GM21367 (cell line): ENCODE measurements around the gene PIP4K2C.

Experiments
- ATAC-seq: cut with Tn5 transposase; IDR thresholded peaks from one replicate; pipeline ENCODE4 v1.9.1; 2021; ENCODE audit not compliant: unreplicated experiment

Gene PIP4K2C

DNA sequence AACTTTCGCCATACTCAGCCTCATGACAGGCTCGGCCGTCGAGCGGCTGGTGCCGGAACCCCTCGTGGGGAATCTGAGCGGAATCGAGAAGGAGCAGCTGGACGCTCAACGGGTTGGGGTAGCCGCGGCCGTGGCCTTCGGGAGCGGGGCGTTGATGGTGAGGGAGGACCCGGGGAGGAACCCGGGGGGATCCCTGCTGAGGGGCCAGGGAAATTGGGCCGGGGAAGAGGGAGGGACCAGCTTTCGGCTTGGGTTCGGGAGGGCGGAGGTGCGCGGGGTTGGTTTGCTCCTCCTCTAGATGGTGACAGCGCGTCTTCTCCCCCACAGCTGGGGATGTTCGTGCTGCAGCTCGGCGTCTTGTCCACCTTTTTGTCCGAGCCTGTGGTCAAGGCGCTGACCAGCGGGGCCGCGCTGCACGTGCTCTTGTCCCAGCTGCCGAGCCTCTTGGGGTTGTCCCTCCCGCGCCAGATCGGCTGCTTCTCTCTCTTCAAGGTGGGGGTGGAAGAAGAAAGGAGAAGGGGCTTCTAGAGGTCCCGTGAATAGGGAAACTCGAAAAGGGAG lies 30.0 kb downstream of the PIP4K2C start:
- ATAC-seq, result no peak

DNA sequence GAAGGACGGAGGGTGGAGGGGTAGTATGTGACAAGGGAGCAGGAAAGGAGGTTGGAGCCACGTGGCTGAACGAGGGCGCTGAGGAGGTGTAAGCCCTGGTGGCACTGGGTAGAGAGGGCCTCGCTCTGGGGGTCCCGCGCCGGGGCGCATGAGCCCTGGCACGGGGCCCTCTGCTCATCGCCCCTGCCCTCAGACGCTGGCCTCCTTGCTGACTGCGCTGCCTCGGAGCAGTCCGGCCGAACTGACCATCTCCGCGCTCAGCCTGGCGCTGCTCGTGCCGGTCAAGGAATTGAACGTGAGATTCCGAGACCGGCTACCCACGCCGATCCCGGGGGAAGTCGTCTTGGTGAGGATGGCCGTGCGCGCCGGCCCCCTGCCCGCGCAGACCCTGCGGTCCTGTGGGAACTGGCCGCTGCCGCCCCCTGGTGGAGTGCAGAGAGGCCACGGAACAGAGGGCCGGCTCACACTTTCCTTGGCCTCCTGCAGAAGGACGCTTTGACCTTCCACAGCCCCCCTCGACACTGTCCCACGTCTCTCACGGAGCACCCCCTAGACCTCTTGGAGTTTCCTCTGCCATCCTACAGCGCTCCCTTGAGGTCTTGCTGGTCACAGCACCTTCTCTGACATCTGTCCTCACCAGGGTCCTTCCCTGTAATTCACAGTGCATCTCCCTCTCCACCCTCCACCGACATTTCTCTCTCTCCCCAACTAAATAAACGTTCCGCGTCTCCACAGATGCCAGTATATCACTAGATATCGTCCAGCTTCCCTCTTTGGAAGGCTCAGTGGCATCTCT lies 30.7 kb downstream of the PIP4K2C start:
- no peak for ATAC-seq

DNA sequence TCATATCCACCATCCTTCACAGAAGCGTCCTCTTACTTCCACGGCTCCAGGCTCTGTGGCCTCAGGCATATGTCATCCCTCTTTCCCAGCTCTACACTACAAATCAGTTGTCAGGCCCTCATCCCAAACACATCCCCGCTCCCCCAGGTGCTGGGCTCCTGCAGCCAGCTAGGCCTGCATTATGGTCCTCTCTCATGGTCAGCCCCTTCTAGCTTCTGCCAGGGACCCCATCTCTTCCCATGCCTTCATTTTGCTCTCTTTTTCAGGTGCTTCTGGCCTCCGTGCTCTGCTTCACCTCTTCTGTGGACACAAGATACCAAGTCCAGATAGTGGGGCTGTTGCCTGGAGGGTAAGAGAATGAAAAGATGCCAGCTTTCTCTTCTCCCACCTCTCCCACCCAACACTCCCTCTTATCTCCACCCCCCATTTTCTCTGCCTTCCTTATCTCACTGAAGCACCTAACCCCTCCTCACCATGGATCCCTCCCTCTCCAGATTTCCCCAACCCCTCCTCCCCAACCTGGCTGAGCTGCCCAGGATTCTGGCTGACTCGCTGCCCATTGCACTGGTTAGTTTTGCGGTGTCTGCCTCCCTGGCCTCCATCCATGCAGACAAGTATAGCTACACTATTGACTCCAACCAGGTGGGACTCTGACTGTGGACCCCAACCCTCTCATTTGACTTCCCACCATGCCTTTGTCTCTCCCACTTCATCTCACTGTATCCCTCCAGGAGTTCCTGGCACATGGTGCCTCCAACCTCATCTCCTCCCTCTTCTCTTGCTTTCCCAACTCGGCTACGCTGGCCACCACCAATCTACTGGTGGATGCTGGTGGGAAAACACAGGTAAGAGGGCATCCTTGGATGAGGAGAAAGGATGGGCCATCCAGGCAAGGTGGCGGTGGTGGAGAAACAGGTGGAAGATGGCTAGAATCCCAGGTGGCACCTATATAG lies 31.6 kb downstream of the PIP4K2C start:
- ATAC-seq, result no peak

DNA sequence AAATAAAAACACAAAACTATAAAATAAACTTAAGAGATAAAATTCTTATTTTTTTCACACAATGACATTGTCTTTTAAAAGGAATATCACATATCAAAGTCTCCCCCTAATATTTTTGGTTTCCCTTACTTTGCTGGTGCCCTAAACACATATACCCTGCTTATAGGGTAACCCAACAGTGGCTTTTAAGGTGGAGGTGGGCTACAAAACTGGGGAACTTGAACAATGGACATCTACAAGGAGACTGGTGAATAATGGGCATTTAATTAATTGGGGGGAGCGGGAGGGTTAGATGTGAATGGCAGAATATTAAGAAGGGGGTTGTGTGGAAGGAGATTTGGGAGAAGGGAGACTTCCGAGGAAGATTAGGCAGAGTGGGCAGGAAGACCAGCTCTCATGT lies 32.4 kb downstream of the PIP4K2C start:
- ATAC-seq, result no peak

DNA sequence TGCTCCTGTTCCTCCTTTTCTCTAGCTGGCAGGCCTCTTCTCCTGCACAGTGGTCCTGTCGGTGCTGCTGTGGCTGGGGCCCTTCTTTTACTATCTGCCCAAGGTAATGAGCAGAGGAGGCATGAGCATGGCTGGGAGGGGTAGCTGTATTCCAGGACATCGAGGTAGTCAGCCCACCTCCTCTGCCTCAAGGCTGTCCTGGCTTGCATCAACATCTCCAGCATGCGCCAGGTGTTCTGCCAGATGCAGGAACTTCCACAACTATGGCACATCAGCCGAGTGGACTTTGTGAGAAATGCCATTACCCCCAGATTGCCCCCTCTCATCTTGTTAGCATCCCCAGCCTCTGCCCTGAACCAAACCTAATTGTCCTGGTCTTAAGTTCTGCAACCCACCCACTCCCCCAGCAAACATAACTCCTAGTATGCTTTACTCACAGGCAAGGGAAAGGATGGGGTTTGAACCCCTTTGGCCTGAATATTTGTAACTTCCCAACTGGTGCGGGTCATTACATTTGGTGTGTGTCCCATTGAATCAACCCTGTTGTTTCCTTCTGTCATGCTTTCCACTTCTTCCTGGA lies 32.9 kb downstream of the PIP4K2C start:
- ATAC-seq, result no peak

DNA sequence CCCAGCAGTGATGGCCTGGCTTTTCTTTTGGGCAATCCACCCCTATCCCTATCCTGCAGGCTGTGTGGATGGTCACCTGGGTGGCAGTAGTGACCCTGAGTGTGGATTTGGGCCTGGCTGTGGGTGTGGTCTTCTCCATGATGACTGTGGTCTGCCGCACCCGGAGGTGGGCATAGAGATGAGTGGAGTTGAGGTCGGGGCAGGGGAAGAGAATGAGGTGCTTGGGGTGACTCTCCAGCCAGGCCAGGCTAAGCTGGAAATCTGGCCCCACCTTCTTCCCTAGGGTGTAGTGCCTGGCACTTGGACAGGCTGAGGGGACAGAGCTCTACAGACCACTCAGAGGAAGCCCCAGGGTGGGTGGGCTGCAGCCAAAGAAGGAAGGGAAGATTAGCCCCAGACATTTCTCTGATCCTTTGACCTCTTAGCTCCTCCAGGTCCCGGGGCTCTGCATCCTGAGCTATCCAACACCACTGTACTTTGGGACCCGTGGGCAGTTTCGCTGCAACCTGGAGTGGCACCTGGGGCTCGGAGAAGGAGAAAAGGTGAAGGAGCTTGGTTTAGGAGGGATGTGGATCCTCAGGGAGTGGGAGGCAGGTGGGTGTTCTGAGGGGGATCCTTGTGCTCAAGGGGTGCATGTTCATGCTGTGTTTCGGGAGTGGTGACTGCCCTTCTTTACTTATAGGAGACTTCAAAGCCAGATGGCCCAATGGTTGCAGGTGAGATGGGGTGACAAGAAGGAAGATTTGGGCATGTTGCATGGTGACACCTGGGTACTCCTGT lies 33.6 kb downstream of the PIP4K2C start:
- no peak for ATAC-seq

DNA sequence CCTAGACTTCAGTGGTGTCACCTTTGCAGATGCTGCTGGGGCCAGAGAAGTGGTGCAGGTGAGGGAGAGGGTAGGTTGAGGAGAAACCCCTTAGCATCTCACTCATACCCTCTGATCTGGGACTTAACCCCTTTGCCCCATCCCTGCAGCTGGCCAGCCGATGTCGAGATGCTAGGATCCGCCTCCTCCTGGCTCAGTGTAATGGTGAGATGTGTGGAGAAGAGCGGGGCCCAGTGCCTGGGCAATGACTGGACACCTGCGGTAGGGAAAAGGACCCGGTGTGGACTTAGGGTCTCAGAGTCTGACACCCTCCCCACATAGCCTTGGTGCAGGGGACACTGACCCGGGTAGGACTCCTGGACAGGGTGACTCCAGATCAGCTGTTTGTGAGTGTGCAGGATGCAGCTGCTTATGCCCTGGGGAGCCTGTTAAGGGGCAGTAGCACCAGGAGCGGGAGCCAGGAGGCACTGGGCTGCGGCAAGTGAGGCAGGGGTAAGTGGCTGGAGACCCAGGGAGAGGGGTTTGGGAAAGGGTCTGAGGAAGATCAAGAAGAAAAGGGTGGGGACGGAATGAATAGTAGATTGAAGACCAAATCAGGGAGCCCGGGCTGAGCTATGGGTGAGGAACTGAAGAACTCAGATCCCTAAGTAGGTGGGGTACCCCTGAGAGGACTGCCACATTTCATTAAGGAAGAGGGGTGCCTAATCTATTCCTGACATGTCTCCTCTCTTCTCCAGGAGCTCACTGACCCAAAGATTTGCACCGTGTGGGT lies 34.5 kb downstream of the PIP4K2C start:
- no peak for ATAC-seq

DNA sequence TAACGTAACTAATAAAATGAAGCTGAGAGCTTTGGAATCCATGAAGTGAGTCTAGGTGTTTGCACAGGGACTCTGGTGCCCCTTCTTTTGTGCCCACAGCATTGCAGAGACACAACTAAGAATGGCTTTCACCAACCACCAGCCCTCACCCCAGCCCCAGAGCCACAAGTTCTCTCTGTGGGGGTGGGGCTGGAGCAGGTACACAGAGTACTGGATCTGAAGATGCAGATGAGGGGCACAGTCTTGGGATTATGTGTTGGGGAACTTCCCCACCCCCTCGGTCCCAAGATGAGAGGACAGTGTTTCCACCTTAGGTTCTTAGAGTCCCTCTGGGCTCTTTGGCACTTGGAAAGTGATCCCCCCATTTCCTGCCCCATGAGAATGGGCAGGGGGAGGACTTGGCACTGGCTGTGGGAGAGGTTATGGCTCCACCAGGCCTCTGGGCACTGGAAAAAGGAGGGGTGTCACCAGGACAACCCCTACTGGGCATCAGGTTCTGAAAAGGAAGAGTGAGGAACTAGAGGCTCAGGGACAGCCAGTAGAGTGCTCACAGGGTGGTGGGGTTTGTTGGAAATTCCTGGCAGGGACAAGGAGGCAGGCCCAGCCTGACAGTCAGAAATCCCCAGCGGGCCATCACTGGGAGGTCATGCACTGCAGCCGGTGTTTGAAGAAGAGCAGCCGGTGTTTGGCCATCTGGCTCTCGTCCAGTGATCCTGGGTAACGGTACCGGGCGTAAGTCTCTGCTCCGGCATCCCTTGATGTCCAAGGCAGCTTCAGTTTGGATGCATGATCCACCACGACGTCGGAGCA lies 35.3 kb downstream of the PIP4K2C start:
- ATAC-seq, result no peak

DNA sequence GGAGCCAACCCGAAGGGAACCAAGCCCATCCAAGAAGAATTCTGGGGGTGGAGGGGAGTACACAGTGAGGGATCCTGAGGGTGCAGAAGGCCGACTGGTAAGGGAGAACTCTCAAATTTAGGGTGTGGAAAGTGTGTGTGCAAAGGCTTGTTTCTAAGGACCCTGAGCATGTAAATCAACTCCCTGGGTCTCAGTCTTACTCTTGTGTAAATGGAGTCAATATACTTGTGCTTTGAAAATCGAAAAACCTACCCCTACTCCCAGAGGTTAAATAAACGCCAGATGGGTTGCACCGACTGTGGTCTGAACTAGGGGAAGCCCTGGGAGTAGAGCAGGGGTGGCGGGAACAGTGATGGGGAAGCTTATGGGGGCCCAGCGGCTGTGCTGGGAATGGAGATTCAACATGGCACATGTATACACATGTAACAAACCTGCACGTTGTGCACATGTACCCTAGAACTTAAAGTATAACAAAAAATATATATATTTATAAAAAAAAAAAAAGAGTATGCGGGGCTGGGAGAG lies 36.0 kb downstream of the PIP4K2C start:
- ATAC-seq, result no peak

DNA sequence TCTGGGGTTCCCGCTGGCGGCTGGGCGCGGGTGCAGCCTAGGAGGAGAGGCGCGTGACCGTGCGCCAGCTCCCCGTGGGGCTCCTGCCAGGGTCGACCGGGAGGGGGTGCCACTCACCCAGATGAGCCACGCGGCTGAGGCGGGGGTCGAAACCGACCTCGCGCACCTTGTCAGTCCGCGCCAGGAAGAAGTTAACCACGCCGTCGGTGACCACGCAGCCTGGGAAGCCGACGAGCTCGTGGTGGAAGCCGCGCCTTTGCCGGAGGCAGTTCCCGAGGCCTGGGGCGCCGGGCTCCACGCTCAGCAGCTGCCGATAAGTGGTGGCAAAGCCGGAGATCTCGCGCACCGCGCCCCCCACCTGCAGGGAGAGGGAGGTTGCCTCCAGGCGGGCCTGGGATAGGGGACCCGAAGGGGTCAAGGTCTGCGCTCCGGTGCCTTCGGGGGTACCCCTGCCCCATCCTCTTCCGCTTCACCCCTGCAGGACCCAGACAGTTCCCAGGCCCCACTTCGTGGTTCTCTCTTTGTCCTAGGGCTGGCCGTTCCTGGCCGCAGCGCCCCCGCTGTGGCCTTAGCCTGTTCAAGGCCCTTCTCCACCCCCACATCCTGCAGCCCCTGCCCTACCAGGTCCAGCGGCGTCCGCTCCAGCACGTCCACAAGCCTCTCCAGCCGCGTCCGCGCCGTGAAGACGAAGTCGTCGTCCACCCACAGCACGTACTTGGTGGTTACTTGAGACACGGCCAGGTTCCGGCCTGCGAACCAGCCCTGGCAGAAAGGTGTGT lies 36.7 kb downstream of the PIP4K2C start:
- no peak for ATAC-seq

DNA sequence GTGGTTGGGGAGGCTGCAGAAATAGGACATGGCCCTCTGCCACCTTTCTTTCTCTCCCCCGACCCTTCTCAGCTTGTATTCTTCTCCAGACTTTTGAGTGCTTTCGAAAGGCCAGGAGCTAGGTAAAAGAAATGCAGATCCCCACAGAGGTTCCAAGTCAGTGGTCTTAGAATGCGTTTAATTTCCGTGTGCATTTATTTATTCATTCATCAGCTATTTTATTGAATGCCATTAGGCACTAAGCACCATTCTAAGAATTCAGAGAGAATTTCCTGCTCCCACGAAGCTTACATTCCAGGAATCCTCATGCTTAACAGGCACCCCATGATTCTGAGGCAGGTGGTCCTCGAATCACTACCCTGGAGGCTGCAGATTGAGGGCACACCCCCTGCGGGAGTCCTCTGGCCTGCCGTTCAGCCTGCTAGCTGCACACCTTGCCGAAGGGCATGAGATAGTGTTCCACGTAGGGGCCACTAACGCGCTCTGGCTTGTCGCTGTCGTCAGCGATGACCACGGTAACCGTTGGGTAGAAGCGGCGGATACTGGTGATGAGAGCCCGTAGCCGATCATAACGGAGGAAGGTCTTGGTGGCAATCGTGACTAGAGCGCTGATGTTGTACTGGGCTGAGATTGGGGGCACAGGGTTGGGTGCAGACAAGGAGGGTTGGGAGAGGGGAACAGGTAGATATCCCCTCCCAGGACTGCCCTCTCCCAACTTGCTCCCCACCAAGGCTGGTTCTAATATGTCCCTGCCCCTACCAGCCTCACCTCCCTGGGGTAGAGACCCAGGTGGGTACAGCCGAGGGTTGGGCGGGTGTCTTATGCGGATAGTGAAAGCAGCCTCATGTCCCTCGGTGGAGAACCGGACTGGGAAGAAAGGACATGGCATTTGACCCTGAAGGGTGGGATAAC lies 37.5 kb downstream of the PIP4K2C start:
- no peak for ATAC-seq

DNA sequence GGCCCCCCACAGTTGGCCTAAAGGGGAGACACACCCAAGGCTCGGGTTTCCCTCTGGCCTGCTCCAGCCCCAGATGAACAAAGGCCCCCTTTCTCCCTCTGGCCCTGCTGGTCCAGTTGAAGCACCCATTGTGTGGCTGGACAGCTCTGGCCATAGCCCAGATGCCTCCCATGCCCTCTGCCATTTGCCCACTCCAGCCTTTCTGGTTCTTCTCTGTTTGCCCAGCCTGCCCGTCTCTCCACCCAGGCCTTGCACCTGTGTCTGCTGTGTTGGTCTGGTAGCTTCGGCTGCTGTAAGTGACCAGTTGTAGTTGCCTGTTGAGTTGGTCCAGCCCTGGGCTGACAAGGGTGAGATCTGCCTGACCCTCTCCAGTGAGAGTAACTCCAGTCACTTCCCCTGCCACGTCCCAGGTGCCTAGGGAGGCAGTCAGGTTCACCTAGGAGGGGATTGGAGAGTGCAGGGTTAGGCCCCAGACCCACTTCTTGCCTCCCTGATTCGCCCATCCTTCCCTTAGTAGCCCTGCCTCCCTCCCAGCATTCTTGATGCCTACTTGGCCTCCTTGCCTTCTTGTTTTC lies 39.0 kb downstream of the PIP4K2C start:
- ATAC-seq, result no peak

DNA sequence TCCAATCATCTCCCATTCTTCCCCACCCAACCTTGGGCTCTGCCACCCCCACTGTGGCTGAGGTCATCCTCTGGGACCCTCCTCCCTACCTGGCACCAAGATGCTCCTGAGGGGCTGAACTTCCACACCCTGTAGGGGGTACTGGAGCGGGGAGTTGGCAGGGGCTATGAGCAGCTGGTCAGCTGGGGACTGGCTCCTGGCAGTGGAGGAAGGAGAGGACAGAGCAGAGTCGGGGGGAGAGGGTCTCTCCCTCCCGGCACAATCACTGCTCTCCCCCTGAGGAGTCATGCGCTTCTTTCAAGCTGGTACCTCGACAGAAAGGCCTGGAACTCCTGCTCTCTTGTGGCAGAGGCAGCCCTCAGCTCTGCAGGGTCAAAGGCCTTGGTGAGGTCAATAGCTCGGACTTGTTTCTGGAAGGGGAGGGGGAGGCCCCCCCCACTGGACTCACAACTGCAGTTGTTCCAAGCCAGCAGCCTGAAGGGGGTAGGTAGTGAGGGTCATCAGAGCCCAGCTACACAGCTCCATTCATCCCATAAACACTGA lies 40.0 kb downstream of the PIP4K2C start:
- ATAC-seq, result no peak

DNA sequence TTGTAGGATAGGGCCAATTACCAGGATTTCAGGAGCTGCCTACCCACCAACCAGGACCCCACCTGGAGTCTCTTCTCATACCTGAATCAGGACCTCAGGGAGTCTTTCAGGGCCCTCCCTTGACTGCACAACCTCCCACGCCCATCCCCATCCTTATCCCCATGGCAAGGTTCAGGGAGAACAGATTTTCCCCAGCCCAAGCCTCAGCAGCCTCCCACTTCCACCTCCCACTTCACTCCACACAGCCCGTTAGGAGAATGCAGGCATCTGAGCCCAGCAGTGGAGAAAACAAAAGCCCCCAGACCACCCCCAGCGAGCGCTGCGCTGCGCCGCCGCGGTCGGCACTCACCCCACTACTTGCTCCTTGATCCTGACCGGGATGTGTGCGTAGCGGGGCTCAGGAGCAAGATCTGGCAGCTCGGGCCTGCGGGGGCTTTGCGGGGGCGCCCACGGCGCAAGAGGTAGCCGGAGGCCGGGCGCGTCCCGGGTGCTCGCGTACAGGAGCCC lies 40.6 kb downstream of the PIP4K2C start:
- ATAC-seq, result no peak

DNA sequence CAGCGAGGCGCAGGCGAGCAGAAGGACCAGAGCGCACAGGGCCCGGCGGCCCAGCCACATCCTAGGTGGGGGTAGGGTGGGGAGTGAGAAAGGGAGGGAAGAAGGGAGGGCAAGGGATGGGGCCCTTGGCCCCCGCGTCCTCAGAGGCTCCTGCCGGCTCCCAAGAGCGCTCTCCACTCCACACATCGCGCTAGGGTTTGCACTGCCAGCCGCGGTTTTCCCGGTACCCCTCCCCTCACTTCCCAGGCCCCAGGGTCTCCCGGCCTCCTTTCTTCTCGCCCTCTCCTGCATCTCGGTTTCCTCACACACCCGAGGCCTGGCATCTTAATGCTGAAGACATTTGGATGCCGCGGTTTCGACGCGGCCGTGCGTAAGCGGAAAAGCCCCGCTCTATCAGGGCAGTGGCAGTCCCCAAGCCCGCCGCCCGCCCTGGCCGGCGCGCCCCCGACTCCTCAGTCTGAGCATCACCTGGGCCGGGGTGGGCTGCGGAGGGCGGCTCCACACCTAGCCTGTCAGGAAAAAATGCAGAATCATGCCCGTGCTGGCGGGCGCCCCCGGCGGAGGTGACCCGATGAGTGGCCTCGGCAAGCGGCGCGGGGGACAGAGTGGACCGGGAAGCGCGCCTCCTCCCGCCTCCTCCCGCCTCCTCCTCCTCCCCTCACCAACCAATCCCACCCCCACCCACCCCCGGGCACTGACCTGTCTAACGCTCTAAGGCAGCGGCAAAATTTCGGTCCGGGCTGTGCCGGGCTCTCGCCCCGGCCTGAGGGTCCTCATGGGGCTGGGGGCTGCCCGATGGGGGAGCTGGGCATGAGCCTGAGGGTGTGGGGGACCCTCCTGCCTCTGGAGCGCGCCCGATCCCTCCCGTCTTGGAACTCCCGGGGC lies 41.3 kb downstream of the PIP4K2C start:
- no peak for ATAC-seq
